HepG2 (cell line): ENCODE results near the gene ITGAX. TPM values are rescaled to one million over a fixed set of nuclear protein-coding genes. Genes with fewer than 3 reads are reported as not detected.
A peak's percentile ranks its signal among the peaks of the same experiment; 100 is the strongest.

Experiments used
- ATAC-seq: fragments of 200-7000 bp; cut with Tn5 transposase; 3 replicates; pipeline ENCODE4 v1.9.1; 2020; ENCODE audit warnings: mild to moderate bottlenecking, moderate library complexity
- BruUV-seq: library from RNA; stranded (reverse); fragments of 400-500 nt; replicated peaks from 2 replicates; lab custom pipeline; 2021; lab: Mats Ljungman, UMichigan
- CTCF ChIA-PET: fragments of 300-600 bp; formaldehyde crosslinking; extraction: SDS; loops from one replicate; lab custom pipeline; 2021; ENCODE audit warnings: low total read pairs, inconsistent platforms, low intra/inter-chr PET ratio; lab: Yijun Ruan, JAX
- POLR2A ChIA-PET: fragments of 350-600 bp; sonication (Branson Sonifier 250); formaldehyde crosslinking; loops from one replicate; lab custom pipeline; 2020; ENCODE audit warnings: antibody characterized with exemption, inconsistent platforms; lab: Yijun Ruan, JAX
- DNase-seq: peaks from one replicate; pipeline ENCODE4 v3.0.0-alpha.2; 2015; ENCODE audit warnings: low spot score
- FAIRE-seq: peaks from 3 replicates; lab custom pipeline; 2011; peaks lifted over from hg19 to GRCh38; lab: Jason Lieb, UNC
- H2AFZ ChIP-seq: one replicate; pipeline ENCODE4 v1.6.1; 2011; ENCODE audit warnings: low read length, inconsistent platforms
- H3K27ac ChIP-seq: fragments of 300-600 bp; 3 replicates; pipeline ENCODE4 v1.8.0; 2011; ENCODE audit warnings: mixed run types, mild to moderate bottlenecking, mixed read lengths, low read length, inconsistent platforms; ENCODE audit not compliant: insufficient read depth; ENCODE audit errors: extremely low read length
- H3K27me3 ChIP-seq, 2 experiments: fragments of 200-600 bp in 1 of 2; 2 replicates in 1 of 2; 3 replicates in 1 of 2; pipeline versions ENCODE4 v1.6.0 to v1.8.0; 2011; ENCODE audit warnings: low read length in 2 of 2, mild to moderate bottlenecking in 2 of 2, moderate library complexity in 2 of 2, inconsistent platforms in 1 of 2; ENCODE audit not compliant: insufficient read depth in 2 of 2, control insufficient read depth in 1 of 2
- H3K36me3 ChIP-seq, 2 experiments: fragments of 200-600 bp in 1 of 2; replicated peaks in 1 of 2; 2 replicates in 1 of 2; 3 replicates in 1 of 2; pipeline versions ENCODE4 v1.5.1 to v1.8.0; 2011; ENCODE audit warnings: low read length in 2 of 2, inconsistent platforms in 1 of 2; ENCODE audit not compliant: insufficient read depth in 2 of 2, control insufficient read depth in 1 of 2
- H3K4me1 ChIP-seq: 2 replicates; pipeline ENCODE4 v1.5.1; 2012; ENCODE audit warnings: low read length, inconsistent platforms; ENCODE audit not compliant: insufficient read depth
- H3K4me2 ChIP-seq: 2 replicates; pipeline ENCODE4 v1.6.0; 2011; ENCODE audit warnings: low read depth, low read length, inconsistent platforms
- H3K4me3 ChIP-seq, 3 experiments: fragments of 200-600 bp in 1 of 3; sonication (generic), shearing (Covaris generic) in 1 of 3; replicated peaks in 1 of 3; 2 replicates each; pipeline ENCODE4 v1.5.1; 2011 to 2016; ENCODE audit warnings: low read length in 3 of 3, inconsistent platforms in 2 of 3, low read depth in 2 of 3, mild to moderate bottlenecking in 2 of 3, control low read depth in 1 of 3, mixed read lengths in 1 of 3; ENCODE audit not compliant: insufficient read depth in 1 of 3
- H3K79me2 ChIP-seq: one replicate; pipeline ENCODE4 v1.6.1; 2011; ENCODE audit warnings: low read length, inconsistent platforms; ENCODE audit not compliant: insufficient read depth
- H3K9ac ChIP-seq: 2 replicates; pipeline ENCODE4 v1.6.0; 2011; ENCODE audit warnings: mild to moderate bottlenecking, low read depth, low read length, inconsistent platforms; ENCODE audit not compliant: insufficient read depth
- H3K9me3 ChIP-seq: 2 replicates; pipeline ENCODE4 v1.5.1; 2012; ENCODE audit warnings: mild to moderate bottlenecking, low read length
- H4K20me1 ChIP-seq: 2 replicates; pipeline ENCODE4 v1.6.0; 2011; ENCODE audit warnings: inconsistent platforms, mild to moderate bottlenecking, low read length, moderate library complexity; ENCODE audit not compliant: insufficient read depth
- CBX1 ChIP-seq: IDR thresholded peaks from one replicate; pipeline ENCODE4 v1.6.1; 2016; ENCODE audit warnings: antibody characterized with exemption, low read depth
- CERS6 ChIP-seq: sonication (generic); formaldehyde crosslinking; IDR thresholded peaks from 2 replicates; pipeline ENCODE4 v1.5.0; 2020; ENCODE audit warnings: missing genetic modification reagents
- CHD4 ChIP-seq: fragments of 200-600 bp; sonication (generic); IDR thresholded peaks from 2 replicates; pipeline ENCODE4 v1.7.0; 2017; ENCODE audit warnings: mild to moderate bottlenecking, low read length, borderline replicate concordance
- DNMT1 ChIP-seq: sonication (generic); formaldehyde crosslinking; IDR thresholded peaks from 2 replicates; pipeline ENCODE4 v1.5.1; 2020; ENCODE audit warnings: mild to moderate bottlenecking, missing genetic modification reagents
- DNMT3B ChIP-seq: conservative IDR thresholded peaks from 2 replicates; pipeline ENCODE4 v1.6.1; 2016; ENCODE audit warnings: missing biosample characterization, control low read depth
- GABPB1 ChIP-seq: IDR thresholded peaks from 2 replicates; pipeline ENCODE4 v1.6.1; 2016; ENCODE audit warnings: mild to moderate bottlenecking, missing genetic modification reagents, moderate library complexity, missing compliant biosample characterization
- KLF6 ChIP-seq: IDR thresholded peaks from 2 replicates; pipeline ENCODE4 v1.8.0; 2016; ENCODE audit warnings: missing biosample characterization, missing genetic modification reagents
- MED1 ChIP-seq: sonication (generic); formaldehyde crosslinking; IDR thresholded peaks from 2 replicates; pipeline ENCODE4 v1.4.0; 2020; ENCODE audit warnings: missing genetic modification reagents
- MTA1 ChIP-seq: sonication (generic); formaldehyde crosslinking; IDR thresholded peaks from 2 replicates; pipeline ENCODE4 v1.4.0; 2020; ENCODE audit warnings: missing genetic modification reagents, mild to moderate bottlenecking, borderline replicate concordance
- MYNN ChIP-seq: sonication (generic); formaldehyde crosslinking; IDR thresholded peaks from 2 replicates; pipeline ENCODE4 v1.4.0; 2020; ENCODE audit warnings: mild to moderate bottlenecking, low read depth, missing genetic modification reagents
- PLSCR1 ChIP-seq: sonication (generic); formaldehyde crosslinking; IDR thresholded peaks from 2 replicates; pipeline ENCODE4 v1.5.0; 2020; ENCODE audit warnings: missing genetic modification reagents, mild to moderate bottlenecking, borderline replicate concordance
- RAD21 ChIP-seq: fragments of 450-650 bp; formaldehyde crosslinking; IDR thresholded peaks from 2 replicates; pipeline ENCODE4 v1.5.0; 2020; ENCODE audit warnings: mild to moderate bottlenecking
- SALL2 ChIP-seq: sonication (generic); formaldehyde crosslinking; IDR thresholded peaks from 2 replicates; pipeline ENCODE4 v1.8.1; 2023; ENCODE audit warnings: mild to moderate bottlenecking, missing genetic modification reagents, inconsistent platforms
- ZBTB38 ChIP-seq: sonication (generic); formaldehyde crosslinking; IDR thresholded peaks from 2 replicates; pipeline ENCODE4 v1.5.1; 2020; ENCODE audit warnings: mild to moderate bottlenecking, missing genetic modification reagents
- ZNF180 ChIP-seq: sonication (generic); formaldehyde crosslinking; IDR thresholded peaks from 2 replicates; pipeline ENCODE4 v1.4.0; 2020; ENCODE audit warnings: low read depth, missing genetic modification reagents, borderline replicate concordance
- ZNF253 ChIP-seq: sonication (generic); formaldehyde crosslinking; IDR thresholded peaks from 2 replicates; pipeline ENCODE4 v1.8.0; 2022; ENCODE audit warnings: mild to moderate bottlenecking, missing genetic modification reagents, borderline replicate concordance
- ZNF451 ChIP-seq: sonication (generic); formaldehyde crosslinking; IDR thresholded peaks from 2 replicates; pipeline ENCODE4 v1.5.0; 2020; ENCODE audit warnings: mild to moderate bottlenecking, missing genetic modification reagents
- ZSCAN21 ChIP-seq: sonication (generic); formaldehyde crosslinking; IDR thresholded peaks from 2 replicates; pipeline ENCODE4 v1.8.0; 2022; ENCODE audit warnings: mild to moderate bottlenecking, missing genetic modification reagents, moderate library complexity, borderline replicate concordance
- WGBS: methylation state at CpG from one replicate; pipeline ENCODE4 v1.1.6; 2017; ENCODE audit warnings: low lambda C conversion rate; 5-methylcytosine and 5-hydroxymethylcytosine counted together
- in situ Hi-C: cut with HindIII; loops from 2 replicates; pipeline ENCODE4 v1.10.0; 2017; ENCODE audit warnings: low pct_unique_long_range_greater_than_20kb; ENCODE audit not compliant: extremely low pct_ligation_motif_present
- intact Hi-C: fragments of 100-400 bp; cut with micrococcal nuclease; formaldehyde crosslinking; loops from one replicate; pipeline ENCODE4 v1.10.0; 2022; ENCODE audit not compliant: unreplicated experiment
- polyA plus RNA-seq, 8 experiments: library from polyadenylated mRNA; depleted of rRNA in 3 of 8; stranded (reverse) in 7 of 8; unstranded in 1 of 8; fragments of >200 nt; fragmentation: Illumina TruSeq in 4 of 8; extraction: Trizol in 4 of 8; gene quantifications; 2 replicates each; pipeline versions ENCODE4 v1.2.1 to v1.2.3, GENCODE V29; 2011 to 2016; ENCODE audit warnings: low read depth in 4 of 8, missing spikeins in 1 of 8, mixed read lengths in 1 of 8; ENCODE audit not compliant: insufficient read depth in 1 of 8
- total RNA-seq, 5 experiments: library from RNA; depleted of rRNA; stranded (reverse); fragments of >200 nt; fragmentation: Illumina TruSeq; extraction: Trizol; gene quantifications; 2 replicates each; pipeline ENCODE4 v1.2.3, GENCODE V29; 2016; ENCODE audit warnings: low read depth in 1 of 5
- TF ChIP-seq, protein P1 (sequence below): sonication (generic); formaldehyde crosslinking; IDR thresholded peaks from 2 replicates; pipeline ENCODE4 v1.9.0; 2021; ENCODE audit warnings: missing genetic modification reagents, borderline replicate concordance

The ITGAX gene
- total and polyA plus RNA-seq, 2 of the 13 experiments (the other 11 are each of a cell fraction or from before 2014, with no cell fraction given), result 0.32 TPM; not detected in 1

GRCh38 chr16:31332544-31332943 is 22.4 kb upstream of the ITGAX start (continued):
- TF ChIP-seq GABPB1, result no peak
- TF ChIP-seq PLSCR1 (CRISPR knock-in tag), result no peak
- TF ChIP-seq, protein P1, sequence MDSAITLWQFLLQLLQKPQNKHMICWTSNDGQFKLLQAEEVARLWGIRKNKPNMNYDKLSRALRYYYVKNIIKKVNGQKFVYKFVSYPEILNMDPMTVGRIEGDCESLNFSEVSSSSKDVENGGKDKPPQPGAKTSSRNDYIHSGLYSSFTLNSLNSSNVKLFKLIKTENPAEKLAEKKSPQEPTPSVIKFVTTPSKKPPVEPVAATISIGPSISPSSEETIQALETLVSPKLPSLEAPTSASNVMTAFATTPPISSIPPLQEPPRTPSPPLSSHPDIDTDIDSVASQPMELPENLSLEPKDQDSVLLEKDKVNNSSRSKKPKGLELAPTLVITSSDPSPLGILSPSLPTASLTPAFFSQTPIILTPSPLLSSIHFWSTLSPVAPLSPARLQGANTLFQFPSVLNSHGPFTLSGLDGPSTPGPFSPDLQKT, result no peak
- TF ChIP-seq DNMT1 (CRISPR knock-in tag), result no peak

GRCh38 chr16:31333686-31334649 is 21.0 kb upstream of the ITGAX start:
- ChIA-PET POLR2A (interaction anchor here (1.0 kb wide), 1 partner anchor 191 kb away, joined by 3 read pairs; no protein-coding TSS in a partner anchor), CTCF (interaction anchor here (1.0 kb wide), 1 partner anchor 349 kb away, joined by 5 read pairs; the partner anchor contains the start of gene HSD3B7)
- no TSS peak for BruUV-seq
- H3K9ac ChIP-seq, result no peak overlapping the region
- ATAC-seq, result peak; percentile 93
- no peaks in the 10 kb centered on the region for H3K9me3 ChIP-seq
- 8% methylated on average over 5 of the region's 5 CpGs for WGBS
- intact Hi-C loops, result no loop called here
- no peaks in the 10 kb centered on the region for H3K79me2 ChIP-seq
- in situ Hi-C loops, result no loop called here
- H3K4me3 ChIP-seq, result no peak overlapping the region
- H3K4me2 ChIP-seq, result no peak overlapping the region
- no peaks in the 10 kb centered on the region for H4K20me1 ChIP-seq
- no peaks in the 10 kb centered on the region for H3K4me1 ChIP-seq
- H3K36me3 ChIP-seq, result no peaks in the 10 kb centered on the region
- H3K27me3 ChIP-seq, result peaks cover 7 to 64% of the 10 kb centered on the region in 2 experiments
- no peak overlapping the region for H3K27ac ChIP-seq
- H2AFZ ChIP-seq, result no peak overlapping the region
- DNase-seq, result peak; percentile 66
- FAIRE-seq, result peak; percentile 65
- TF ChIP-seq PLSCR1 (CRISPR knock-in tag), result no peak
- TF ChIP-seq RAD21 (CRISPR knock-in tag), result peak; percentile 80
- no peak for TF ChIP-seq CERS6 (CRISPR knock-in tag)
- peak; percentile 45 for TF ChIP-seq CBX1
- TF ChIP-seq CHD4, result no peak
- TF ChIP-seq ZSCAN21 (CRISPR knock-in tag), result peak; percentile 26; the same call in 1 of the 2 replicates
- no peak for TF ChIP-seq MYNN (CRISPR knock-in tag)
- no peak for TF ChIP-seq ZNF451 (CRISPR knock-in tag)
- no peak for TF ChIP-seq DNMT3B (CRISPR knock-in tag)
- TF ChIP-seq MED1 (CRISPR knock-in tag), result no peak
- TF ChIP-seq ZBTB38, result no peak
- TF ChIP-seq SALL2, result no peak
- TF ChIP-seq MTA1 (CRISPR knock-in tag), result no peak
- no peak for TF ChIP-seq KLF6 (CRISPR knock-in tag)
- TF ChIP-seq ZNF253 (CRISPR knock-in tag), result no peak
- no peak for TF ChIP-seq ZNF180 (CRISPR knock-in tag)
